ENCODE results near the gene QRICH2.

DNA sequence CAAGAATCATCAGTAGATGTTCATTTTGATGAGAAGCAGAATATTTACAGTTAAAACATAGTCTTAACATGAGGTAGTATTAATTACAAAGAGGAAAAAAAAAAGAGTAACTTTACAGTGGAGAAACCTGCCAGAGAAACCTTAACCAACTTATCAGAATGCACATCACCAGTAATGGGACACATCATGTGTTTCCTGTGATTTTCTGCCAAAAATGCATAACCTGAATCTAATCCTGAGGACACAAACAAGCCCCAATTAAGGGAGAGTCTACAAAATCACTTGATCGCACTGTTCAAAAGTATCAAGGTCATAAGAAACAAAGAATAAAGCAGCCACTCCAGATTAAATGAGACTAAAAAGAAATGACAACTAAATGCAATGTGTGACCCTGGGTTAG lies 18.2 kb upstream of the QRICH2 start:
- TF ChIP-seq SIX5 (IDR thresholded peaks at IDR 0.05; ENCODE audit: borderline replicate concordance in 1 of 2, insufficient read depth in 1 of 2, low read depth in 1 of 2, low read length in 2 of 2), result no peak
- no peak for TF ChIP-seq FOXK2 (conservative IDR thresholded peaks at IDR 0.05 in 1 of 2, IDR thresholded peaks at IDR 0.05 in 1 of 2; ENCODE audit: low read depth in 2 of 2)
- TF ChIP-seq SMAD1 (IDR thresholded peaks at IDR 0.05; ENCODE audit: low read depth, low read length, partially characterized antibody), result no peak
- no peak for TF ChIP-seq ELK3 (CRISPR knock-in tag; IDR thresholded peaks at IDR 0.05)
- TF ChIP-seq POLR2AphosphoS5 (IDR thresholded peaks at IDR 0.05; ENCODE audit: control insufficient read depth, insufficient read depth, low read depth, low read length), result no peak
- no peak for TF ChIP-seq ILK (tag; IDR thresholded peaks at IDR 0.05; ENCODE audit: borderline replicate concordance, low read depth)
- TF ChIP-seq, protein P1, sequence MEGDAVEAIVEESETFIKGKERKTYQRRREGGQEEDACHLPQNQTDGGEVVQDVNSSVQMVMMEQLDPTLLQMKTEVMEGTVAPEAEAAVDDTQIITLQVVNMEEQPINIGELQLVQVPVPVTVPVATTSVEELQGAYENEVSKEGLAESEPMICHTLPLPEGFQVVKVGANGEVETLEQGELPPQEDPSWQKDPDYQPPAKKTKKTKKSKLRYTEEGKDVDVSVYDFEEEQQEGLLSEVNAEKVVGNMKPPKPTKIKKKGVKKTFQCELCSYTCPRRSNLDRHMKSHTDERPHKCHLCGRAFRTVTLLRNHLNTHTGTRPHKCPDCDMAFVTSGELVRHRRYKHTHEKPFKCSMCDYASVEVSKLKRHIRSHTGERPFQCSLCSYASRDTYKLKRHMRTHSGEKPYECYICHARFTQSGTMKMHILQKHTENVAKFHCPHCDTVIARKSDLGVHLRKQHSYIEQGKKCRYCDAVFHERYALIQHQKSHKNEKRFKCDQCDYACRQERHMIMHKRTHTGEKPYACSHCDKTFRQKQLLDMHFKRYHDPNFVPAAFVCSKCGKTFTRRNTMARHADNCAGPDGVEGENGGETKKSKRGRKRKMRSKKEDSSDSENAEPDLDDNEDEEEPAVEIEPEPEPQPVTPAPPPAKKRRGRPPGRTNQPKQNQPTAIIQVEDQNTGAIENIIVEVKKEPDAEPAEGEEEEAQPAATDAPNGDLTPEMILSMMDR (IDR thresholded peaks at IDR 0.05 in 2 of 3, conservative IDR thresholded peaks at IDR 0.05 in 1 of 3; ENCODE audit: insufficient read depth in 2 of 3, low read depth in 1 of 3, low read length in 3 of 3), result no peak
- no peak for TF ChIP-seq HDAC1 (IDR thresholded peaks at IDR 0.05)
- no peak for TF ChIP-seq SAFB2 (IDR thresholded peaks at IDR 0.05; ENCODE audit: borderline replicate concordance, low read depth, low read length, severe bottlenecking)
- no peak for TF ChIP-seq SP1 (CRISPR knock-in tag; IDR thresholded peaks at IDR 0.05)

Measured in K562 (cell line).